Eye (tissue), 1 donor: Measurements from ENCODE around the gene FAM217B.
"Not testable (repeated sequence)": the region's sequence is repeated elsewhere in the genome, so short reads cannot be mapped to it uniquely, and the experiment has no call there.

Experiments
- DNase-seq: peaks from one replicate; pipeline ENCODE4 v3.0.0-alpha.2; 2015

FAM217B gene

GRCh38 chr20:59939052-59939878 lies 924 bp upstream of the FAM217B start:
- no peak for DNase-seq

- no peak for DNase-seq
These were observed 385 bp upstream of the FAM217B start for GRCh38 chr20:59939879-59940128.

- DNase-seq = no peak
These were observed 736 bp downstream of the FAM217B start for GRCh38 chr20:59940956-59941294.

- no peak for DNase-seq
These were observed 2.1 kb downstream of the FAM217B start for GRCh38 chr20:59942245-59942644.

- no peak for DNase-seq
These were observed 4.5 kb downstream of the FAM217B start for GRCh38 chr20:59944726-59945125.

- no peak for DNase-seq
These were observed 5.0 kb downstream of the FAM217B start for GRCh38 chr20:59945175-59945574.

GRCh38 chr20:59945731-59946130 lies 5.5 kb downstream of the FAM217B start:
- peak; percentile 24 for DNase-seq

- DNase-seq = no peak
These were observed 7.2 kb downstream of the FAM217B start for GRCh38 chr20:59947376-59947775.

- no peak for DNase-seq
These were observed 8.0 kb downstream of the FAM217B start for GRCh38 chr20:59948212-59948611.

- DNase-seq = peak; percentile 71
These were observed 8.9 kb downstream of the FAM217B start for GRCh38 chr20:59948828-59949720.

- DNase-seq = no peak
These were observed 9.7 kb downstream of the FAM217B start for GRCh38 chr20:59949911-59950310.

GRCh38 chr20:59954718-59955117 lies 14.5 kb downstream of the FAM217B start:
- no peak for DNase-seq

GRCh38 chr20:59955131-59955796 lies 15.1 kb downstream of the FAM217B start:
- DNase-seq = peak; percentile 32

GRCh38 chr20:59957568-59957967 lies 17.4 kb downstream of the FAM217B start:
- DNase-seq = not testable (repeated sequence)

- no peak for DNase-seq
These were observed 17.9 kb downstream of the FAM217B start, which contains the start of gene CDH26 for GRCh38 chr20:59958123-59958522. Gene CDH26 (plus strand): TSS chr20:59958423. CDS start chr20:59958727, 304 bp downstream.

- DNase-seq = no peak
These were observed 18.4 kb downstream of the FAM217B start for GRCh38 chr20:59958626-59959025.

GRCh38 chr20:59961423-59961822 lies 21.2 kb downstream of the FAM217B start:
- no peak for DNase-seq

- DNase-seq = no peak
These were observed 22.0 kb downstream of the FAM217B start for GRCh38 chr20:59962155-59962554.

GRCh38 chr20:59966428-59966827 lies 26.2 kb downstream of the FAM217B start:
- DNase-seq = no peak

GRCh38 chr20:59971428-59971827 lies 31.2 kb downstream of the FAM217B start:
- DNase-seq = no peak

GRCh38 chr20:59972037-59972801 lies 32.0 kb downstream of the FAM217B start:
- DNase-seq = no peak

GRCh38 chr20:59976156-59976782 lies 36.1 kb downstream of the FAM217B start:
- no peak for DNase-seq
